HL-60 (cell line): ENCODE measurements around the gene SLFN5.

Experiments used
- DNase-seq, 2 experiments: peaks; one replicate each; pipeline ENCODE4 v3.0.0-alpha.2; 2010 to 2020; ENCODE audit warnings: low read depth in 1 of 2, low spot score in 1 of 2
- H3K27ac ChIP-seq: fragments of 250-450 bp; sonication (Bioruptor Pico); replicated peaks from 2 replicates; pipeline ENCODE4 v1.5.1; 2020; ENCODE audit warnings: mild to moderate bottlenecking, moderate library complexity
- H3K27me3 ChIP-seq: fragments of 250-450 bp; sonication (Bioruptor Pico); 2 replicates; pipeline ENCODE4 v1.5.1; 2021; ENCODE audit warnings: mild to moderate bottlenecking, moderate library complexity; ENCODE audit not compliant: insufficient read depth, poor library complexity, severe bottlenecking
- H3K4me3 ChIP-seq: replicated peaks from 2 replicates; pipeline ENCODE4 v1.5.1; 2011; ENCODE audit warnings: mild to moderate bottlenecking, control low read depth, low read length; ENCODE audit not compliant: insufficient read depth
- GABPA ChIP-seq: IDR thresholded peaks from 2 replicates; pipeline ENCODE4 v1.6.1; 2012; ENCODE audit warnings: low read depth
- POLR2AphosphoS5 ChIP-seq: IDR thresholded peaks from 2 replicates; pipeline ENCODE4 v1.6.1; 2012; ENCODE audit warnings: low read depth
- SPI1 ChIP-seq: IDR thresholded peaks from 2 replicates; pipeline ENCODE4 v1.6.1; 2012; ENCODE audit warnings: low read depth, mild to moderate bottlenecking, borderline replicate concordance
- TF ChIP-seq, protein P1 (sequence below): IDR thresholded peaks from one replicate; pipeline ENCODE4 v1.5.1; 2011; ENCODE audit warnings: low read length, control low read depth, inconsistent platforms; ENCODE audit not compliant: insufficient read depth
- TF ChIP-seq, protein P2 (sequence below): IDR thresholded peaks from 2 replicates; pipeline ENCODE4 v1.6.1; 2012; ENCODE audit warnings: low read depth; ENCODE audit not compliant: insufficient replicate concordance

SLFN5 gene

DNA sequence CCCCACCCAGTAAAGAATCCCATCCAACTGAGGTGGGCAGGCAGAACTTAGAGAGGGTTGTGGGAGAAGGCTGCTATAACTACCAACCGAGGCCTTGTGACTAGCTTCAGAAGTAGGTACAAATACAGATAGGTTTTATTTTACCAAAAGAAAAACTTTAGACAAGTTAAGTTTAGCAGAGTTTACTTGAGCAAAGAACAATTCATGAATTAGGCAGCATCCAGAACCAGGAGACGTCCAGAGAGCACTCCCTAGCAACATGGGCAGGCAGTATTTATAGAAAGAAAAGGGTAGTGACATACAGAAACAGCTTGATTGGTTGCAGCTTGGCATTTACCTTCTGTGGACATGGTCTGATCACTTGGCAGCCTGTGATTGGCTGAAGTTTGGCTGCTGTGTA, 42.1 kb downstream of the SLFN5 start:
- DNase-seq: no peak
- Histone ChIP-seq H3K4me3 (no peak overlapping the region), H3K27ac (no peak overlapping the region), H3K27me3 (no peaks in the 10 kb centered on the region)
- TF ChIP-seq GABPA: no peak
- no peak for TF ChIP-seq POLR2AphosphoS5
- TF ChIP-seq, protein P1, sequence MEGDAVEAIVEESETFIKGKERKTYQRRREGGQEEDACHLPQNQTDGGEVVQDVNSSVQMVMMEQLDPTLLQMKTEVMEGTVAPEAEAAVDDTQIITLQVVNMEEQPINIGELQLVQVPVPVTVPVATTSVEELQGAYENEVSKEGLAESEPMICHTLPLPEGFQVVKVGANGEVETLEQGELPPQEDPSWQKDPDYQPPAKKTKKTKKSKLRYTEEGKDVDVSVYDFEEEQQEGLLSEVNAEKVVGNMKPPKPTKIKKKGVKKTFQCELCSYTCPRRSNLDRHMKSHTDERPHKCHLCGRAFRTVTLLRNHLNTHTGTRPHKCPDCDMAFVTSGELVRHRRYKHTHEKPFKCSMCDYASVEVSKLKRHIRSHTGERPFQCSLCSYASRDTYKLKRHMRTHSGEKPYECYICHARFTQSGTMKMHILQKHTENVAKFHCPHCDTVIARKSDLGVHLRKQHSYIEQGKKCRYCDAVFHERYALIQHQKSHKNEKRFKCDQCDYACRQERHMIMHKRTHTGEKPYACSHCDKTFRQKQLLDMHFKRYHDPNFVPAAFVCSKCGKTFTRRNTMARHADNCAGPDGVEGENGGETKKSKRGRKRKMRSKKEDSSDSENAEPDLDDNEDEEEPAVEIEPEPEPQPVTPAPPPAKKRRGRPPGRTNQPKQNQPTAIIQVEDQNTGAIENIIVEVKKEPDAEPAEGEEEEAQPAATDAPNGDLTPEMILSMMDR: no peak
- TF ChIP-seq SPI1: no peak
- TF ChIP-seq, protein P2, sequence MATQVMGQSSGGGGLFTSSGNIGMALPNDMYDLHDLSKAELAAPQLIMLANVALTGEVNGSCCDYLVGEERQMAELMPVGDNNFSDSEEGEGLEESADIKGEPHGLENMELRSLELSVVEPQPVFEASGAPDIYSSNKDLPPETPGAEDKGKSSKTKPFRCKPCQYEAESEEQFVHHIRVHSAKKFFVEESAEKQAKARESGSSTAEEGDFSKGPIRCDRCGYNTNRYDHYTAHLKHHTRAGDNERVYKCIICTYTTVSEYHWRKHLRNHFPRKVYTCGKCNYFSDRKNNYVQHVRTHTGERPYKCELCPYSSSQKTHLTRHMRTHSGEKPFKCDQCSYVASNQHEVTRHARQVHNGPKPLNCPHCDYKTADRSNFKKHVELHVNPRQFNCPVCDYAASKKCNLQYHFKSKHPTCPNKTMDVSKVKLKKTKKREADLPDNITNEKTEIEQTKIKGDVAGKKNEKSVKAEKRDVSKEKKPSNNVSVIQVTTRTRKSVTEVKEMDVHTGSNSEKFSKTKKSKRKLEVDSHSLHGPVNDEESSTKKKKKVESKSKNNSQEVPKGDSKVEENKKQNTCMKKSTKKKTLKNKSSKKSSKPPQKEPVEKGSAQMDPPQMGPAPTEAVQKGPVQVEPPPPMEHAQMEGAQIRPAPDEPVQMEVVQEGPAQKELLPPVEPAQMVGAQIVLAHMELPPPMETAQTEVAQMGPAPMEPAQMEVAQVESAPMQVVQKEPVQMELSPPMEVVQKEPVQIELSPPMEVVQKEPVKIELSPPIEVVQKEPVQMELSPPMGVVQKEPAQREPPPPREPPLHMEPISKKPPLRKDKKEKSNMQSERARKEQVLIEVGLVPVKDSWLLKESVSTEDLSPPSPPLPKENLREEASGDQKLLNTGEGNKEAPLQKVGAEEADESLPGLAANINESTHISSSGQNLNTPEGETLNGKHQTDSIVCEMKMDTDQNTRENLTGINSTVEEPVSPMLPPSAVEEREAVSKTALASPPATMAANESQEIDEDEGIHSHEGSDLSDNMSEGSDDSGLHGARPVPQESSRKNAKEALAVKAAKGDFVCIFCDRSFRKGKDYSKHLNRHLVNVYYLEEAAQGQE: no peak

DNA sequence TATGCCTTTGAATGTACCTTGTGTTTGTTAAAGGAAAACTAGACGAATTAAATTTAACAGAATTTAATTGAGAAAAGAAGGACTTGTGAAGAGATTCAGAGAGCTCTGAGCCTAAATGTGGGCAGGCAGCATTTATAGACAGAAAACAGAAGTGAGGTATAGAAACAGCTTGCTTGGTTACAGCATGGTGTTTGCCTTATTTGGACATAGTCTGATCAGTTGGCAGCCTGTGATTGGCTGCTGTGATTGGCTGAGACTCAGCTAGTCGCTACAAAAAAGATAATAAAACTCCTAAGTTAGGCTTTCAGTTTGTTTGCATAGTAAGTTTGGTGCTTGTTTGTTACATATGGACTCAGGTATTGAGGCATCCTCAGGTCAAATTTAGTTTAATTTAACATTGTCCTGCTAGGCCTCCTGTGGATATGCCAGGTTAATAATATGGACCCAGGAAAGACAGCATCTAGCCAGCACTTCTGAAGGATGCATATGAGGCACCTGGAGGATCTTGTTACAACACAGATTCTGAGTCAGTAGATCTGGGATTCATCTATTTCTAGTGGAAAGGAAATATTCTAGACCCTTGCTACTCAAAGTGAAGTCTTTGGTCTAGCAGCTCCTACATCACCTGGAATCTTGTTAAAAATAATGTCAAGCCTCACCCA, 43.4 kb downstream of the SLFN5 start:
- Histone ChIP-seq H3K27ac (no peak overlapping the region), H3K27me3 (no peaks in the 10 kb centered on the region)

DNA sequence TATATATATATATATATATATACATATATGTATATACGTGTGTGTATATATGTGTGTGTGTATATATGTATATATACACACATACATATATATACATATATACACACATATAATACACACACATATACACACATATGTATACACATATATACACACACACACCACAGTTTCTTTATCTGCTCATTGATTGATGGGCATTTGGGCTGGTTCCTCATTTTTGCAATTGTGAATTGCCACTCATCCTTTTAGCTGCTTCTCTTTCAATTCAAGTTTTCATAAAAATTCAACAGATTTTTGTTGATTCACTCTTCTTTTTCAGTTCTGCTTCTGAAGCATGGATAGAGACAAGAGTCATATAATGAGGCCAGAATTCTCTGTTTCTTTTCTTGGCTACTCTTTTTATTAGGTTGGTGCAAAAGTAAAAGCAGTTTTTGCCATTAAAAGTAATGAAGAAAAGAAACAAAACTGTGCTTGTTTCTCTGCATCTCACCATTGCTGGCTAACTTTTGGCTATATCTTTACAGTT, 44.5 kb downstream of the SLFN5 start:
- TF ChIP-seq SPI1: no peak
- no peak for TF ChIP-seq GABPA
- no peaks in the 10 kb centered on the region for H3K27me3 ChIP-seq
- DNase-seq: no peak

More for the DNA sequence above, 43.4 kb downstream of the SLFN5 start:
- DNase-seq: no peak
- no peak overlapping the region for H3K4me3 ChIP-seq
- TF ChIP-seq POLR2AphosphoS5 (no peak), SPI1 (no peak), GABPA (no peak)
- TF ChIP-seq, protein P1: no peak
- TF ChIP-seq, protein P2: no peak

DNA sequence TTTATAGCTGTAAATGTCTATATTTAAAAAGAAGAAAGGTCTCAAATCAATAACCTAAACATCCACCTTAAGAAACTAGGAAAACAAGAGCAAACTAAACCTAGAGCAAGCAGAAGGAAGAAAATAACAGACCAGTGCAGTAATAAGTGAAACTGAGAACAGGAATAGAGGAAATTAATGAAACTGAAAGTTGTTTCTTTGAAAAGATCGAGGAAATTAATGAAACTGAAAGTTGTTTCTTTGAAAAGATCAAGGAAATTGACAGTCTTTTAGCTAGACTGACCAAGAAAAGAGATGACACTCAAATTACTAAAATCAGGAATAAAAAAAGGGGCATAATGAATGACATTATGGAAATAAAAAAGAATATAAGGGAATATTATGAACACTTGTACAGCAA, 46.4 kb downstream of the SLFN5 start:
- H3K4me3 ChIP-seq: no peak overlapping the region
- no peak for DNase-seq
- no peaks in the 10 kb centered on the region for H3K27me3 ChIP-seq
- TF ChIP-seq, protein P1: no peak
- TF ChIP-seq GABPA (no peak), POLR2AphosphoS5 (no peak), SPI1 (no peak)
- H3K27ac ChIP-seq: no peak overlapping the region

More for the DNA sequence above, 44.5 kb downstream of the SLFN5 start:
- no peak overlapping the region for H3K27ac ChIP-seq
- no peak overlapping the region for H3K4me3 ChIP-seq
